Measurements from ENCODE around the gene LARGE1. TPM values are rescaled to one million over a fixed set of nuclear protein-coding genes. Genes with fewer than 3 reads are reported as not detected.

Gene LARGE1
- total and polyA plus RNA-seq, 2 of the 8 experiments (the other 6 are each of a cell fraction or from before 2014, with no cell fraction given): 43.7 to 83.0 TPM

DNA sequence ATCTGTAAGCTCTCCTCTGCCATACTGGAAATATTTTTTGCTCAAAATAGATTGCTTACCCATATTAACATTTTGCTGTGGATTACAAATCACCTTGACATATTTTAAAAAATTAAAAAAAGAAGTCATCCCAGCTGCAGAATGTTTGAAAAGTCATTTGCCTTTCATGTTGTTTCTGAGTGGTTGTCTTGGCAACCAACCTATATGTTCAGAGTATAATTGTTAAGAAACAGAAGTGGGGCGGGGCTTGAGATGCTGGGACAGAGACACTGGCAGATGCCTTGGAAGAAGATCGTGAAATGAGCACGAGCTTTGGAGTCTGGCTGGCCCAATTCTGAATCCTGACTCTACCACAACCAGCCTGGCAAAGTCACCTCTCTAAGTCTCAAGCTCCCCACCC is 348.2 kb downstream of the LARGE1 start (continued):
- TF ChIP-seq, protein P1, sequence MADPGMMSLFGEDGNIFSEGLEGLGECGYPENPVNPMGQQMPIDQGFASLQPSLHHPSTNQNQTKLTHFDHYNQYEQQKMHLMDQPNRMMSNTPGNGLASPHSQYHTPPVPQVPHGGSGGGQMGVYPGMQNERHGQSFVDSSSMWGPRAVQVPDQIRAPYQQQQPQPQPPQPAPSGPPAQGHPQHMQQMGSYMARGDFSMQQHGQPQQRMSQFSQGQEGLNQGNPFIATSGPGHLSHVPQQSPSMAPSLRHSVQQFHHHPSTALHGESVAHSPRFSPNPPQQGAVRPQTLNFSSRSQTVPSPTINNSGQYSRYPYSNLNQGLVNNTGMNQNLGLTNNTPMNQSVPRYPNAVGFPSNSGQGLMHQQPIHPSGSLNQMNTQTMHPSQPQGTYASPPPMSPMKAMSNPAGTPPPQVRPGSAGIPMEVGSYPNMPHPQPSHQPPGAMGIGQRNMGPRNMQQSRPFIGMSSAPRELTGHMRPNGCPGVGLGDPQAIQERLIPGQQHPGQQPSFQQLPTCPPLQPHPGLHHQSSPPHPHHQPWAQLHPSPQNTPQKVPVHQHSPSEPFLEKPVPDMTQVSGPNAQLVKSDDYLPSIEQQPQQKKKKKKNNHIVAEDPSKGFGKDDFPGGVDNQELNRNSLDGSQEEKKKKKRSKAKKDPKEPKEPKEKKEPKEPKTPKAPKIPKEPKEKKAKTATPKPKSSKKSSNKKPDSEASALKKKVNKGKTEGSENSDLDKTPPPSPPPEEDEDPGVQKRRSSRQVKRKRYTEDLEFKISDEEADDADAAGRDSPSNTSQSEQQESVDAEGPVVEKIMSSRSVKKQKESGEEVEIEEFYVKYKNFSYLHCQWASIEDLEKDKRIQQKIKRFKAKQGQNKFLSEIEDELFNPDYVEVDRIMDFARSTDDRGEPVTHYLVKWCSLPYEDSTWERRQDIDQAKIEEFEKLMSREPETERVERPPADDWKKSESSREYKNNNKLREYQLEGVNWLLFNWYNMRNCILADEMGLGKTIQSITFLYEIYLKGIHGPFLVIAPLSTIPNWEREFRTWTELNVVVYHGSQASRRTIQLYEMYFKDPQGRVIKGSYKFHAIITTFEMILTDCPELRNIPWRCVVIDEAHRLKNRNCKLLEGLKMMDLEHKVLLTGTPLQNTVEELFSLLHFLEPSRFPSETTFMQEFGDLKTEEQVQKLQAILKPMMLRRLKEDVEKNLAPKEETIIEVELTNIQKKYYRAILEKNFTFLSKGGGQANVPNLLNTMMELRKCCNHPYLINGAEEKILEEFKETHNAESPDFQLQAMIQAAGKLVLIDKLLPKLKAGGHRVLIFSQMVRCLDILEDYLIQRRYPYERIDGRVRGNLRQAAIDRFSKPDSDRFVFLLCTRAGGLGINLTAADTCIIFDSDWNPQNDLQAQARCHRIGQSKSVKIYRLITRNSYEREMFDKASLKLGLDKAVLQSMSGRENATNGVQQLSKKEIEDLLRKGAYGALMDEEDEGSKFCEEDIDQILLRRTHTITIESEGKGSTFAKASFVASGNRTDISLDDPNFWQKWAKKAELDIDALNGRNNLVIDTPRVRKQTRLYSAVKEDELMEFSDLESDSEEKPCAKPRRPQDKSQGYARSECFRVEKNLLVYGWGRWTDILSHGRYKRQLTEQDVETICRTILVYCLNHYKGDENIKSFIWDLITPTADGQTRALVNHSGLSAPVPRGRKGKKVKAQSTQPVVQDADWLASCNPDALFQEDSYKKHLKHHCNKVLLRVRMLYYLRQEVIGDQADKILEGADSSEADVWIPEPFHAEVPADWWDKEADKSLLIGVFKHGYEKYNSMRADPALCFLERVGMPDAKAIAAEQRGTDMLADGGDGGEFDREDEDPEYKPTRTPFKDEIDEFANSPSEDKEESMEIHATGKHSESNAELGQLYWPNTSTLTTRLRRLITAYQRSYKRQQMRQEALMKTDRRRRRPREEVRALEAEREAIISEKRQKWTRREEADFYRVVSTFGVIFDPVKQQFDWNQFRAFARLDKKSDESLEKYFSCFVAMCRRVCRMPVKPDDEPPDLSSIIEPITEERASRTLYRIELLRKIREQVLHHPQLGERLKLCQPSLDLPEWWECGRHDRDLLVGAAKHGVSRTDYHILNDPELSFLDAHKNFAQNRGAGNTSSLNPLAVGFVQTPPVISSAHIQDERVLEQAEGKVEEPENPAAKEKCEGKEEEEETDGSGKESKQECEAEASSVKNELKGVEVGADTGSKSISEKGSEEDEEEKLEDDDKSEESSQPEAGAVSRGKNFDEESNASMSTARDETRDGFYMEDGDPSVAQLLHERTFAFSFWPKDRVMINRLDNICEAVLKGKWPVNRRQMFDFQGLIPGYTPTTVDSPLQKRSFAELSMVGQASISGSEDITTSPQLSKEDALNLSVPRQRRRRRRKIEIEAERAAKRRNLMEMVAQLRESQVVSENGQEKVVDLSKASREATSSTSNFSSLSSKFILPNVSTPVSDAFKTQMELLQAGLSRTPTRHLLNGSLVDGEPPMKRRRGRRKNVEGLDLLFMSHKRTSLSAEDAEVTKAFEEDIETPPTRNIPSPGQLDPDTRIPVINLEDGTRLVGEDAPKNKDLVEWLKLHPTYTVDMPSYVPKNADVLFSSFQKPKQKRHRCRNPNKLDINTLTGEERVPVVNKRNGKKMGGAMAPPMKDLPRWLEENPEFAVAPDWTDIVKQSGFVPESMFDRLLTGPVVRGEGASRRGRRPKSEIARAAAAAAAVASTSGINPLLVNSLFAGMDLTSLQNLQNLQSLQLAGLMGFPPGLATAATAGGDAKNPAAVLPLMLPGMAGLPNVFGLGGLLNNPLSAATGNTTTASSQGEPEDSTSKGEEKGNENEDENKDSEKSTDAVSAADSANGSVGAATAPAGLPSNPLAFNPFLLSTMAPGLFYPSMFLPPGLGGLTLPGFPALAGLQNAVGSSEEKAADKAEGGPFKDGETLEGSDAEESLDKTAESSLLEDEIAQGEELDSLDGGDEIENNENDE (IDR thresholded peaks at IDR 0.05; ENCODE audit: insufficient replicate concordance, low read length): no peak
- no peak for TF ChIP-seq FOSL1 (IDR thresholded peaks at IDR 0.05; ENCODE audit: insufficient read depth, low read depth, low read length)
- no peak for TF ChIP-seq GABPA (IDR thresholded peaks at IDR 0.05; ENCODE audit: borderline replicate concordance, insufficient read depth, low read length)
- no peak for TF ChIP-seq SIRT6 (IDR thresholded peaks at IDR 0.05; ENCODE audit: low read length)
- TF ChIP-seq SRF (IDR thresholded peaks at IDR 0.05; ENCODE audit: low read depth, low read length): no peak
- TF ChIP-seq SP2 (IDR thresholded peaks at IDR 0.05; ENCODE audit: low read length): no peak
- TF ChIP-seq ASH2L (IDR thresholded peaks at IDR 0.05; ENCODE audit: low read length): no peak
- no peak for TF ChIP-seq YY1 (IDR thresholded peaks at IDR 0.05; ENCODE audit: low read depth, low read length)
- TF ChIP-seq CHD1 (IDR thresholded peaks at IDR 0.05; ENCODE audit: low read depth, low read length): no peak
- no peak for TF ChIP-seq POLR2AphosphoS5 (IDR thresholded peaks at IDR 0.05; ENCODE audit: low read depth, low read length)
- no peak for TF ChIP-seq KDM5A (IDR thresholded peaks at IDR 0.05; ENCODE audit: low read length)
- TF ChIP-seq, protein P2, sequence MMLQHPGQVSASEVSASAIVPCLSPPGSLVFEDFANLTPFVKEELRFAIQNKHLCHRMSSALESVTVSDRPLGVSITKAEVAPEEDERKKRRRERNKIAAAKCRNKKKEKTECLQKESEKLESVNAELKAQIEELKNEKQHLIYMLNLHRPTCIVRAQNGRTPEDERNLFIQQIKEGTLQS (IDR thresholded peaks at IDR 0.05; ENCODE audit: insufficient read depth, low read depth, low read length): no peak
